Panc1 (cell line): ENCODE data around the gene UTS2R. TPM values are rescaled to one million over a fixed set of nuclear protein-coding genes. Genes with fewer than 3 reads are reported as not detected.

Experiments used
- ATAC-seq: fragments of 200-7000 bp; cut with Tn5 transposase; 2 replicates; pipeline ENCODE4 v1.9.1; 2020; ENCODE audit warnings: mild to moderate bottlenecking, moderate library complexity
- BruUV-seq: library from RNA; stranded (reverse); fragments of 400-500 nt; replicated peaks from 2 replicates; lab custom pipeline; 2021; lab: Mats Ljungman, UMichigan
- CTCF ChIA-PET: fragments of 300-600 bp; sonication (Branson Sonifier 250); formaldehyde crosslinking; loops from one replicate; lab custom pipeline; 2022; ENCODE audit warnings: antibody characterized with exemption; lab: Charles Lee
- POLR2A ChIA-PET: fragments of 300-600 bp; sonication (Branson Sonifier 250); formaldehyde crosslinking; loops from one replicate; lab custom pipeline; 2022; ENCODE audit warnings: antibody characterized with exemption; lab: Charles Lee
- DNase-seq: peaks from one replicate; pipeline ENCODE4 v3.0.0-alpha.2; 2010; ENCODE audit warnings: low read depth, low spot score
- H3K27ac ChIP-seq: 2 replicates; pipeline ENCODE4 v1.5.1; 2011; ENCODE audit warnings: mild to moderate bottlenecking, low read length, inconsistent platforms
- H3K27me3 ChIP-seq: fragments of 200-500 bp; sonication (Bioruptor generic); 2 replicates; pipeline ENCODE4 v1.6.0; 2014; ENCODE audit warnings: low read length, inconsistent platforms; ENCODE audit not compliant: control insufficient read depth, insufficient read depth
- H3K36me3 ChIP-seq: fragments of 200-500 bp; sonication (Bioruptor generic); 2 replicates; pipeline ENCODE4 v1.5.1; 2014; ENCODE audit warnings: inconsistent platforms, mild to moderate bottlenecking, low read length, moderate library complexity; ENCODE audit not compliant: control insufficient read depth, insufficient read depth
- H3K4me1 ChIP-seq: 2 replicates; pipeline ENCODE4 v1.5.1; 2011; ENCODE audit warnings: inconsistent platforms, mild to moderate bottlenecking, low read length, moderate library complexity; ENCODE audit not compliant: control insufficient read depth, insufficient read depth
- H3K4me3 ChIP-seq, 2 experiments: 2 replicates each; pipeline ENCODE4 v1.5.1; 2011 to 2012; ENCODE audit warnings: low read depth in 2 of 2, low read length in 2 of 2, mild to moderate bottlenecking in 2 of 2, inconsistent platforms in 1 of 2, moderate library complexity in 1 of 2
- H3K9me3 ChIP-seq: fragments of 200-500 bp; sonication (Bioruptor generic); 2 replicates; pipeline ENCODE4 v1.5.1; 2014; ENCODE audit warnings: low read depth, mild to moderate bottlenecking, inconsistent platforms, low read length, moderate library complexity; ENCODE audit not compliant: control insufficient read depth, insufficient read depth
- CTCF ChIP-seq: fragments of 450-650 bp; IDR thresholded peaks from 2 replicates; pipeline ENCODE4 v1.5.1; 2017; ENCODE audit warnings: mild to moderate bottlenecking
- POLR2AphosphoS5 ChIP-seq: IDR thresholded peaks from 2 replicates; pipeline ENCODE4 v1.6.1; 2012; ENCODE audit warnings: mild to moderate bottlenecking, low read depth, low read length, moderate library complexity
- REST ChIP-seq, 2 experiments: IDR thresholded peaks; 2 replicates each; pipeline ENCODE4 v1.6.1; 2011 to 2012; ENCODE audit warnings: low read depth in 2 of 2, control low read depth in 1 of 2, low read length in 1 of 2, mild to moderate bottlenecking in 1 of 2, moderate library complexity in 1 of 2; ENCODE audit not compliant: insufficient read depth in 1 of 2
- SIN3A ChIP-seq: IDR thresholded peaks from 2 replicates; pipeline ENCODE4 v1.6.1; 2012; ENCODE audit warnings: low read depth, mild to moderate bottlenecking, low read length, moderate library complexity, borderline replicate concordance; ENCODE audit not compliant: insufficient read depth
- TCF7L2 ChIP-seq: IDR thresholded peaks from 2 replicates; pipeline ENCODE4 v1.6.1; 2011; ENCODE audit warnings: mild to moderate bottlenecking, low read depth, low read length, inconsistent platforms
- in situ Hi-C: cut with HindIII; loops from 2 replicates; pipeline ENCODE4 v1.10.0; 2016; ENCODE audit warnings: low sequenced_read_pairs, low pct_unique_long_range_greater_than_20kb
- intact Hi-C: fragments of 100-400 bp; cut with micrococcal nuclease; formaldehyde crosslinking; loops from one replicate; pipeline ENCODE4 v1.10.0; 2022; ENCODE audit not compliant: unreplicated experiment
- total RNA-seq: library from RNA; stranded (reverse); gene quantifications from one replicate; pipeline ENCODE4 v1.2.1, GENCODE V29; 2021; ENCODE audit not compliant: unreplicated experiment

The UTS2R gene
- total RNA-seq, 1 experiment from 2014 or later = 0.39 TPM

GRCh38 chr17:82386881-82387704 is 15.5 kb downstream of the UTS2R start:
- ATAC-seq = no peak
- CTCF ChIA-PET = no interaction called here
- POLR2A ChIA-PET = no interaction called here

GRCh38 chr17:82387705-82388106 is 16.1 kb downstream of the UTS2R start:
- H3K4me1 ChIP-seq = peaks cover 44% of the 10 kb centered on the region
- no peaks in the 10 kb centered on the region for H3K9me3 ChIP-seq
- in situ Hi-C loops (no loop called here), intact Hi-C loops (no loop called here)
- POLR2A ChIA-PET = no interaction called here
- ATAC-seq = no peak
- no peak overlapping the region for H3K4me3 ChIP-seq
- H3K36me3 ChIP-seq = no peaks in the 10 kb centered on the region
- TF ChIP-seq REST (IDR thresholded peaks at IDR 0.05; ENCODE audit: insufficient read depth in 1 of 2, low read depth in 2 of 2, low read length in 1 of 2) (peak in 1 of 2 experiments; percentile 43; a peak in 1 of 4 replicates), POLR2AphosphoS5 (no peak)
- no TSS peak for BruUV-seq
- H3K27ac ChIP-seq = peak overlapping the region; percentile 11; the same call in 1 of the 2 replicates
- no peaks in the 10 kb centered on the region for H3K27me3 ChIP-seq
- no peak for DNase-seq
- CTCF ChIA-PET = no interaction called here

More at GRCh38 chr17:82386881-82387704, 15.5 kb downstream of the UTS2R start:
- DNase-seq = no peak
- H3K9me3 ChIP-seq = no peaks in the 10 kb centered on the region
- no peaks in the 10 kb centered on the region for H3K27me3 ChIP-seq
- TF ChIP-seq REST (IDR thresholded peaks at IDR 0.05; ENCODE audit: insufficient read depth in 1 of 2, low read depth in 2 of 2, low read length in 1 of 2) (no peak), CTCF (no peak), POLR2AphosphoS5 (no peak), SIN3A (no peak), TCF7L2 (no peak)
- no TSS peak for BruUV-seq
- intact Hi-C loops = no loop called here
- H3K4me3 ChIP-seq = no peak overlapping the region
- H3K36me3 ChIP-seq = no peaks in the 10 kb centered on the region
- H3K27ac ChIP-seq = peak overlapping the region; percentile 84; the same call in 1 of the 2 replicates
- in situ Hi-C loops = no loop called here
- peaks cover 44% of the 10 kb centered on the region for H3K4me1 ChIP-seq
